ENCODE results near the gene TET1.

GRCh38 chr10:68536973-68537372, 23.2 kb upstream of the TET1 start:
- TF ChIP-seq, protein P1, sequence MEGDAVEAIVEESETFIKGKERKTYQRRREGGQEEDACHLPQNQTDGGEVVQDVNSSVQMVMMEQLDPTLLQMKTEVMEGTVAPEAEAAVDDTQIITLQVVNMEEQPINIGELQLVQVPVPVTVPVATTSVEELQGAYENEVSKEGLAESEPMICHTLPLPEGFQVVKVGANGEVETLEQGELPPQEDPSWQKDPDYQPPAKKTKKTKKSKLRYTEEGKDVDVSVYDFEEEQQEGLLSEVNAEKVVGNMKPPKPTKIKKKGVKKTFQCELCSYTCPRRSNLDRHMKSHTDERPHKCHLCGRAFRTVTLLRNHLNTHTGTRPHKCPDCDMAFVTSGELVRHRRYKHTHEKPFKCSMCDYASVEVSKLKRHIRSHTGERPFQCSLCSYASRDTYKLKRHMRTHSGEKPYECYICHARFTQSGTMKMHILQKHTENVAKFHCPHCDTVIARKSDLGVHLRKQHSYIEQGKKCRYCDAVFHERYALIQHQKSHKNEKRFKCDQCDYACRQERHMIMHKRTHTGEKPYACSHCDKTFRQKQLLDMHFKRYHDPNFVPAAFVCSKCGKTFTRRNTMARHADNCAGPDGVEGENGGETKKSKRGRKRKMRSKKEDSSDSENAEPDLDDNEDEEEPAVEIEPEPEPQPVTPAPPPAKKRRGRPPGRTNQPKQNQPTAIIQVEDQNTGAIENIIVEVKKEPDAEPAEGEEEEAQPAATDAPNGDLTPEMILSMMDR (IDR thresholded peaks at IDR 0.05) = no peak
- no peak for TF ChIP-seq EP300 (IDR thresholded peaks at IDR 0.05; ENCODE audit: low read depth)

Data from transverse colon (tissue), 3 donors.